ENCODE data around the gene UBE2N.

- TF ChIP-seq REST (IDR thresholded peaks at IDR 0.05; ENCODE audit: low read depth) (no peak), TAF1 (IDR thresholded peaks at IDR 0.05; ENCODE audit: low read depth) (no peak), MAX (IDR thresholded peaks at IDR 0.05) (no peak), RAD21 (IDR thresholded peaks at IDR 0.05; ENCODE audit: low read depth) (no peak), YY1 (IDR thresholded peaks at IDR 0.05; ENCODE audit: low read depth) (no peak), NFIC (IDR thresholded peaks at IDR 0.05) (no peak)
Observed at GRCh38 chr12:93443576-93443975, 1.8 kb upstream of the UBE2N start.
